ENCODE results near the gene ITFG1. TPM values are rescaled to one million over a fixed set of nuclear protein-coding genes. Genes with fewer than 3 reads are reported as not detected.

ITFG1 gene
- total and polyA plus RNA-seq, 2 of the 13 experiments (the other 11 are each of a cell fraction or from before 2014, with no cell fraction given): 74.5 to 150 TPM

DNA sequence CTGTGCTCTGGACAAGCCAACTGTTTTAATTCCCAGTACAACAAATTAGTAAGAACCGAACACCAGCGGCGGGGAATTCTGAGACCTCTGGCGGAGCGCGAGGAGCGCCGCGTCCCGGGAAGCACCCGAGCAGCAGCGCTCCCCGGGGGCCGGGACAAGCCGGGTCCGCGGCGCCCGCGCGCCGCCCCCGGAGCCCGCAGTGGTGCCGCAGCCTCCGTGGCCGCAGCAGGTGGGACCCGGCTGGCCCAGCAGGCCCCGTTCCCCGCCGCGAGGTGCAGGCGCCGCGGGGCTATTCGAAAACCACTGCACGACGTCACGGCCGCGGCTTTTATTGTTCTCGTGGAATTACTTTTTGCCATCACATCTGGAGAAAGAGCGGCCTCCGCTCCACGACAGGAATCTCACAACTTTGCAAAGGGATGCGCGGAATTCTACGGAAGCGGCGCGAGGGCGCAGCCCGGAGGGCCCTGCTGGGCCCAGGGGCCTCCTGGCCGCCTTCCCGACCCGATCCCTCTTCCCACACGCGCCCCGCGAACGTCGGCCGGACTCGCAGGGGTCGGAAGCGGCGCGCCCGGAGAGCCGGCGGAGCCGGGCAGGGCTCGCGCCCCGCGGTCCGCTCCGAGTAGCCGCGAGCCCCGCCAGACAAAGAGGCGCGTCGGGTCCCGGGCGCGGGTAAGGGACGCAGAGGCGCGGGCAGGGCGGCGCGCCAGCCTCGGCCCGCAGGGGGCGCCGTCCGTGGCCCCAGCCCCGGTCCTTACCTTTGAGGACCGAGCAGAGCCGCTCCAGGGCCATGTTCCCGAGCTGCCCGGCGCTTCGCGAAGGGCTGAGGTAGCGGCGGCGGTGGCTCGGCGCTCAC lies 317.8 kb downstream of the ITFG1 start (continued):
- TF ChIP-seq ZNF768 (CRISPR knock-in tag; IDR thresholded peaks at IDR 0.05) (peak; percentile 63), NAIF1 (CRISPR knock-in tag; IDR thresholded peaks at IDR 0.05; ENCODE audit: borderline replicate concordance) (no peak), AKNA (CRISPR knock-in tag; IDR thresholded peaks at IDR 0.05; ENCODE audit: borderline replicate concordance) (no peak), TMF1 (CRISPR knock-in tag; IDR thresholded peaks at IDR 0.05; ENCODE audit: low read depth) (peak; percentile 90; the same call in 1 of the 2 replicates), ZBTB39 (CRISPR knock-in tag; IDR thresholded peaks at IDR 0.05) (no peak), ZC3H4 (CRISPR knock-in tag; IDR thresholded peaks at IDR 0.05; ENCODE audit: borderline replicate concordance) (no peak), HDAC2 (CRISPR knock-in tag; IDR thresholded peaks at IDR 0.05) (no peak), ZNF33B (CRISPR knock-in tag; IDR thresholded peaks at IDR 0.05) (no peak), ZNF639 (CRISPR knock-in tag; conservative IDR thresholded peaks at IDR 0.05) (no peak), ZFP36L2 (CRISPR knock-in tag; IDR thresholded peaks at IDR 0.05) (no peak), FOXP1 (IDR thresholded peaks at IDR 0.05) (no peak), FOXP1 (CRISPR knock-in tag; IDR thresholded peaks at IDR 0.05) (no peak), ASH2L (IDR thresholded peaks at IDR 0.05; ENCODE audit: insufficient read length, low read depth, low read length) (no peak), POLR2G (IDR thresholded peaks at IDR 0.05; ENCODE audit: low read depth, low read length) (no peak), ADNP (CRISPR knock-in tag; IDR thresholded peaks at IDR 0.05) (no peak), IKZF4 (CRISPR knock-in tag; IDR thresholded peaks at IDR 0.05; ENCODE audit: borderline replicate concordance, low read depth, not compliant biosample characterization) (peak; percentile 63), GZF1 (CRISPR knock-in tag; IDR thresholded peaks at IDR 0.05) (no peak), SNAPC2 (CRISPR knock-in tag; IDR thresholded peaks at IDR 0.05) (0 out of 2 replicates have a peak, but pooled peaks have one; percentile 33), BCL6 (CRISPR knock-in tag; IDR thresholded peaks at IDR 0.05) (peak; percentile 44; the same call in 1 of the 2 replicates), TBL1XR1 (IDR thresholded peaks at IDR 0.05; ENCODE audit: borderline replicate concordance, low read length, partially characterized antibody) (no peak), CHD4 (IDR thresholded peaks at IDR 0.05; ENCODE audit: borderline replicate concordance, low read length) (no peak)

All from HepG2 (cell line).